BLaER1 treated with 17β-estradiol and CSF1 and Interleukin-3, amounts not matched to agents 10 nM and 100 nM (cell line): ENCODE measurements around the gene CEACAM6.
"Not testable (repeated sequence)": the region's sequence is repeated elsewhere in the genome, so short reads cannot be mapped to it uniquely, and the experiment has no call there.

Experiments
- H3K27ac ChIP-seq, 11 experiments: shearing (Covaris generic); formaldehyde crosslinking; 2 replicates each; pipeline ENCODE4 v1.8.1; 2022
- H3K27me3 ChIP-seq, 11 experiments: shearing (Covaris generic); formaldehyde crosslinking; 2 replicates each; pipeline ENCODE4 v1.8.1; 2022
- H3K36me3 ChIP-seq, 11 experiments: shearing (Covaris generic); formaldehyde crosslinking; 2 replicates each; pipeline ENCODE4 v1.8.1; 2022
- H3K4me1 ChIP-seq, 10 experiments: shearing (Covaris generic); formaldehyde crosslinking; 2 replicates each; pipeline ENCODE4 v1.8.1; 2022
- H3K4me2 ChIP-seq, 11 experiments: shearing (Covaris generic); formaldehyde crosslinking; 2 replicates each; pipeline ENCODE4 v1.8.1; 2022
- H3K4me3 ChIP-seq, 10 experiments: shearing (Covaris generic); formaldehyde crosslinking; 2 replicates each; pipeline ENCODE4 v1.8.1; 2022
- H3K9ac ChIP-seq, 11 experiments: shearing (Covaris generic); formaldehyde crosslinking; 2 replicates each; pipeline ENCODE4 v1.8.1; 2022
- H3K9me3 ChIP-seq, 11 experiments: shearing (Covaris generic); formaldehyde crosslinking; replicated peaks in 1 of 11; 2 replicates each; pipeline ENCODE4 v1.8.1; 2022
- H4K20me1 ChIP-seq, 11 experiments: shearing (Covaris generic); formaldehyde crosslinking; 2 replicates each; pipeline ENCODE4 v1.8.1; 2022
- Cebpa-rat ChIP-seq, 11 experiments: shearing (Covaris generic); IDR thresholded peaks; 2 replicates each; pipeline ENCODE4 v1.8.1; 2022

CEACAM6 gene

DNA sequence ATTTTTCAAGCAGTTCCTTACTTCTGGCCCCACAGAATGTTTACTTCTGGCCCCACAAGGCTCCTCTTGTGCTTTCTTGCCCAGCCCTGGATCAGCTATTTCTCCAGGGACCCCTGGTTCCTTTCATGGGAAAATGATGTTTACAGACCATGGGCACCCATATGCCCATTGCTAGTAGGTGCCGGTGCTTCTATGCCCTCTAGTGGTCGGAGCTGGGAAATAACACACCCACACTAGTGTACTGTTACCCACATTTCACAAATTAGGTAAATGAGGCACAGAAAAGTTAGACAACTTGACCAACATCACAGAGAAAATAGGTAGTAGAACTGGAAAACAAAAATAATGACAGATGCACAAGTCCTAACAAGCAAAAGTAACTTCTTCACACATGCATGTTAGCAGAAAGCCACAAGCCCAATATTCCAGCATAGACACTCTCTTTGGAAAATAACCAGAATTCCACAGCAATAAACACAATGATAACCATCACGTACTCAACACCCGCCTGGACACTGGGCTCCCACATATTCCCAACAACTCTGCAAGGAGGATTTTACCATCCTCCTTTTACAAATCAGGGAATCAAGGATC, 1.3 kb upstream of the CEACAM6 start:
- H3K9me3 ChIP-seq = no peaks in the 10 kb centered on the region
- H3K36me3 ChIP-seq = no peaks in the 10 kb centered on the region
- H3K4me3 ChIP-seq = no peak overlapping the region
- peak overlapping the region in 8 of 11 experiments; percentile 36 to 74 (median 59); a peak in 15 of 22 replicates for H3K4me2 ChIP-seq
- no peak for TF ChIP-seq Cebpa-rat (IDR thresholded peaks at IDR 0.05)
- H3K27me3 ChIP-seq = no peaks in the 10 kb centered on the region
- peaks cover 25 to 88% (median 78%) of the 10 kb centered on the region in 10 experiments for H3K4me1 ChIP-seq
- H3K27ac ChIP-seq = peak overlapping the region in 7 of 11 experiments; percentile 37 to 71 (median 64); a peak in 14 of 22 replicates
- H4K20me1 ChIP-seq = no peaks in the 10 kb centered on the region
- H3K9ac ChIP-seq = peak overlapping the region in 4 of 11 experiments; percentile 1 to 36 (median 31); a peak in 3 of 22 replicates

DNA sequence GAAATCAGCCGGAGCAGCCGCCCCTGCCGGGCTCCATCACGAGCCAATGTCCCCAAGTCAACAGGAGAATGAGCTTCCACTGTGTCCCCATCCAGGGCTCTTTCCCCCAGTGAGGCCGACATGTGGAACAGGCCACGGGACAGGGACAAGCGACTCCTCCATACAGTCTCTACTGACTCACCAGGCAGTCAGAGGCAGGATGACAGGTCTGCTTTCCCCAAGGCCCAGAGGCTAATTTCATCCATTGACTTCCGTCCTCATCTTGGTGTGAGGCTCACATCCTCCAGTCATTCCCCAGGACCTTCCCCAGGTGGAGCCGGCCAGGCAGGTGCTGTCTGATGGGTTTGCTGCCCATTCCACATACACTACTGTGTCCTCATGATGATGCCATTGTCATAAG, 3.5 kb downstream of the CEACAM6 start:
- H3K36me3 ChIP-seq = no peaks in the 10 kb centered on the region
- no peaks in the 10 kb centered on the region for H3K9me3 ChIP-seq
- peak overlapping the region in 2 of 11 experiments; percentile 11 to 13; a peak in 3 of 22 replicates for H3K9ac ChIP-seq
- TF ChIP-seq Cebpa-rat (IDR thresholded peaks at IDR 0.05) = no peak
- H4K20me1 ChIP-seq = no peaks in the 10 kb centered on the region
- peak overlapping the region; percentile 23 to 89 (median 71) for H3K4me2 ChIP-seq
- no peaks in the 10 kb centered on the region for H3K27me3 ChIP-seq
- peak overlapping the region in 1 of 10 experiments; percentile 43; a peak in 2 of 20 replicates for H3K4me3 ChIP-seq
- H3K27ac ChIP-seq = peak overlapping the region in 5 of 11 experiments; percentile 16 to 64 (median 60); a peak in 8 of 22 replicates
- peaks cover 29 to 61% (median 53%) of the 10 kb centered on the region in 10 experiments for H3K4me1 ChIP-seq

DNA sequence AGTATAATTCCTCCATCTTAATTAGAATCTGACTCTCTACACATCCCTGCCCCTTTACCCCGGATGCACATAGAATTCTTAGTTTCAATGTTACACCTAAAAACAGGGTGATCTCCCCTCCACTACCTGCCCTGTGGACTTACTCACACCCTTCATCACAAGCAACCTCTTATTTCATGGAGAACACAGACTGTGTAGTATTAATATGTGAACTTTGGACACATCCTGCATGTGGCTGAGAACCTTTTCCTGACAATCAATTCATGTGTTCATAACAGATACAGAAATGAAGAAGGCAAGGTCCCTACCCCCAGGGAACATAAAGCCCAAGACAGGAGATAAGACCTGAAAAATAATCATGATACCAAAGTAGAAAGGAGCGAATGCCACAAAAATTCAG, 11.8 kb downstream of the CEACAM6 start:
- no peak for TF ChIP-seq Cebpa-rat (IDR thresholded peaks at IDR 0.05)
- H3K4me3 ChIP-seq = no peak overlapping the region
- H4K20me1 ChIP-seq = no peaks in the 10 kb centered on the region
- no peak overlapping the region for H3K27ac ChIP-seq
- H3K4me1 ChIP-seq = peaks cover 0 to 2% (median 0%) of the 10 kb centered on the region in 10 experiments; a peak in 2 of 20 replicates
- no peaks in the 10 kb centered on the region for H3K27me3 ChIP-seq
- peaks cover 0 to 7% (median 5%) of the 10 kb centered on the region in 11 experiments; a peak in 10 of 22 replicates for H3K9me3 ChIP-seq
- no peaks in the 10 kb centered on the region for H3K36me3 ChIP-seq
- H3K4me2 ChIP-seq = no peak overlapping the region
- no peak overlapping the region for H3K9ac ChIP-seq

DNA sequence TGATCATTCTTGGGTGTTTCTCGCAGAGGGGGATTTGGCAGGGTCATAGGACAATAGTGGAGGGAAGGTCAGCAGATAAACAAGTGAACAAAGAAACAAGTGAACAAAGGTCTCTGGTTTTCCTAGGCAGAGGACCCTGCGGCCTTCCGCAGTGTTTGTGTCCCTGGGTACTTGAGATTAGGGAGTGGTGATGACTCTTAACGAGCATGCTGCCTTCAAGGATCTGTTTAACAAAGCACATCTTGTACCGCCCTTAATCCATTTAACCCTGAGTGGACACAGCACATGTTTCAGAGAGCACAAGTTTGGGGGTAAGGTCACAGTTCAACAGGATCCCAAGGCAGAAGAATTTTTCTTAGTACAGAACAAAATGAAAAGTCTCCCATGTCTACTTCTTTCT, 12.8 kb downstream of the CEACAM6 start:
- not testable (repeated sequence) for H3K4me3 ChIP-seq, H3K4me1 ChIP-seq, H3K4me2 ChIP-seq, H3K27me3 ChIP-seq, H3K9ac ChIP-seq, H3K27ac ChIP-seq, H4K20me1 ChIP-seq, H3K9me3 ChIP-seq, H3K36me3 ChIP-seq

DNA sequence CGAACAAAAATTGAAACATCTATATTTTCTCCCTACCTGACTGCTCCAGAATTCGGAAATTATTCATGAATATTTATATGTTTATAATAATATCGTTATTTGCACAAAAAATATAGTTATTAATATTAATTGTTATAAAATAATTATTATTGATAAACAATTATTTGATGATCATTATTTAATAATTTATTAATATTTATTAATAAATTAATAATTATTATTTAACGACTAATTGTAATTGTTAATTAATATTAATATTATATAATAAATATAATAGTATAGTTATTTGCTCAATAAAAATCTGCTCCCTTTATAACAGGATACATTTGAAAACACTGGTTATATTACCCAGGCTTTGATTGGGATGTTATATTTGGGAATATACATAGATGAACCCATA, 14.3 kb downstream of the CEACAM6 start:
- Histone ChIP-seq H3K27ac (no peak overlapping the region), H3K9ac (no peak overlapping the region), H3K4me2 (no peak overlapping the region), H3K9me3 (peaks cover 0 to 7% (median 5%) of the 10 kb centered on the region in 11 experiments; a peak in 10 of 22 replicates), H3K4me1 (peaks cover 7 to 20% (median 13%) of the 10 kb centered on the region in 10 experiments), H3K4me3 (no peak overlapping the region), H3K36me3 (no peaks in the 10 kb centered on the region), H3K27me3 (no peaks in the 10 kb centered on the region), H4K20me1 (no peaks in the 10 kb centered on the region)
- no peak for TF ChIP-seq Cebpa-rat (IDR thresholded peaks at IDR 0.05)

DNA sequence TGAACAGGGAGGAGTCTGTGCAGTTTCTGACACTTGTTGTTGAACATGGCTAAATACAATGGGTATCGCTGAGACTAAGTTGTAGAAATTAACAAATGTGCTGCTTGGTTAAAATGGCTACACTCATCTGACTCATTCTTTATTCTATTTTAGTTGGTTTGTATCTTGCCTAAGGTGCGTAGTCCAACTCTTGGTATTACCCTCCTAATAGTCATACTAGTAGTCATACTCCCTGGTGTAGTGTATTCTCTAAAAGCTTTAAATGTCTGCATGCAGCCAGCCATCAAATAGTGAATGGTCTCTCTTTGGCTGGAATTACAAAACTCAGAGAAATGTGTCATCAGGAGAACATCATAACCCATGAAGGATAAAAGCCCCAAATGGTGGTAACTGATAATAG, 16.1 kb downstream of the CEACAM6 start:
- no peaks in the 10 kb centered on the region for H3K27me3 ChIP-seq
- H3K27ac ChIP-seq = no peak overlapping the region

DNA sequence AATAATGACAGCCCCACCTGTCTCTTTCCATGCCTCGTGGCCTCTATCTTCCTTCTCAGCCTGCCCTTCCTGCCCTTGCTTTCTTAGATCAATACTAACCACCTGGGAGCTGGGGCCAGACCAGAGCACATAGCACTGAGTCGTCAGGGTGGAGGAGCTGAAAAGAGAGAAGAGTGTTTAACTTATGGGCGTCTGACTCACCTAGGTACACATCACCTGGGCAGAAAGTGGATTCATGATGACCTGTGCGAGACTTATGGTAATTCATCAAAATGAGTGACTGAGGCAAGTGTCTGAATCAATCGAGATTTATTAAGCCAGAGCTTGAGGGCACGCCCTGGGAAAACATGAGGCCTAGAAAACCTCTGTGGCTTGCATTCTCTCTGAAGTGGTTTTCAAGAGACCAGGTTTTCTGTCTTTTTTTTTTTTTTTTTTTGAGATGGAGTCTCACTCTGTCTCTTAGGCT, 19.2 kb downstream of the CEACAM6 start:
- Histone ChIP-seq H3K9me3 (no peaks in the 10 kb centered on the region; a peak in 1 of 22 replicates), H3K27me3 (no peaks in the 10 kb centered on the region), H3K36me3 (no peaks in the 10 kb centered on the region), H3K27ac (no peak overlapping the region), H3K9ac (no peak overlapping the region), H3K4me2 (peak overlapping the region; percentile 27 to 74 (median 62)), H3K4me3 (no peak overlapping the region), H3K4me1 (peaks cover 8 to 25% (median 18%) of the 10 kb centered on the region in 10 experiments), H4K20me1 (no peaks in the 10 kb centered on the region)
- TF ChIP-seq Cebpa-rat (IDR thresholded peaks at IDR 0.05) = no peak

More for the DNA sequence above, 16.1 kb downstream of the CEACAM6 start:
- no peak overlapping the region for H3K4me2 ChIP-seq
- H3K9me3 ChIP-seq = peaks cover 0 to 7% (median 5%) of the 10 kb centered on the region in 11 experiments; a peak in 10 of 22 replicates
- no peak overlapping the region for H3K4me3 ChIP-seq
- H3K4me1 ChIP-seq = peaks cover 8 to 25% (median 18%) of the 10 kb centered on the region in 10 experiments
- TF ChIP-seq Cebpa-rat (IDR thresholded peaks at IDR 0.05) = no peak
- H4K20me1 ChIP-seq = no peaks in the 10 kb centered on the region
- H3K9ac ChIP-seq = no peak overlapping the region
- H3K36me3 ChIP-seq = no peaks in the 10 kb centered on the region

DNA sequence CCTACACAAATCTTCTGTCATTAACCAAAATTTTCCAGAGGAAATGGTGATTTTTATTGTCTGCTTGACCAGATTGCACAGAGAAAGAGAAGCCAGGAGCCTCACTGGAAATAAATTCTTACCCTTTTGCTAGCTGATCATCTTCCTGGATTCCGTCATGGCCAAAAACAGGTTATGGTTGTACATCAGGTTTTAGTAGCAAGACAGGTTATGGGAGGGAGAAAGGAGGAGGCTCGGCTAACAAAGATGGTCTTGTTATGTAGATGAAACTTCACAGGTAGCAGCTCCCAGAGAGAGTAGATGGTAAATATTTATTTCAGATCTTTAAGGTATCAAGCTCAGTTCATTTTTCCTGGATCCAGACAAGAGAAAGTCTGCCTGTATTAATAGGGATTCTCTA, 21.4 kb downstream of the CEACAM6 start:
- no peak for TF ChIP-seq Cebpa-rat (IDR thresholded peaks at IDR 0.05)
- no peak overlapping the region for H3K9ac ChIP-seq
- no peak overlapping the region for H3K4me2 ChIP-seq
- no peak overlapping the region for H3K4me3 ChIP-seq
- H4K20me1 ChIP-seq = no peaks in the 10 kb centered on the region
- no peaks in the 10 kb centered on the region; a peak in 1 of 22 replicates for H3K9me3 ChIP-seq
- no peak overlapping the region for H3K27ac ChIP-seq
- peaks cover 8 to 42% (median 24%) of the 10 kb centered on the region in 10 experiments for H3K4me1 ChIP-seq
- H3K27me3 ChIP-seq = no peaks in the 10 kb centered on the region
- no peaks in the 10 kb centered on the region for H3K36me3 ChIP-seq

DNA sequence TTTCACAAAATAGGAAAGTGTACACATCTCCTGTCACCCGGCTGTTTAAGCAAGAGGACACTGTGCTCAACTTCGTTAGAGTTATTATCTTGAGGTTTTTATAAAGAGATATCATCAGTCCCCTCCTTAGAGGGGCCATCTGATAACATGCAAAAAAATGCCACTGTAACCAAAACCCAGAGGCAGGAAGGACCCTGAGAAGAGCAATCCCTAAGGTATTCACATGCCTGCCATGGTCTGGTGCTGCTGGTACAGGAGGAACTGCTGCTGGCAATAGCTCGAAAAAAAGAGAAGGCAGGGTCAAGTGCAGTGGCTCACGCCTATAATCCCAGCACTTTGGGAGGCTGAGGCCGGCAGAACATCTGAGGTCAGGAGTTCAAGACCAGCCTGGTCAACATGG, 28.3 kb downstream of the CEACAM6 start:
- no peaks in the 10 kb centered on the region for H4K20me1 ChIP-seq
- H3K27ac ChIP-seq = peak overlapping the region in 10 of 11 experiments; percentile 33 to 98 (median 92); a peak in 19 of 22 replicates
- no peak for TF ChIP-seq Cebpa-rat (IDR thresholded peaks at IDR 0.05)
- H3K9ac ChIP-seq = peak overlapping the region in 9 of 11 experiments; percentile 13 to 88 (median 84); a peak in 17 of 22 replicates
- H3K4me1 ChIP-seq = peaks cover 47 to 83% (median 65%) of the 10 kb centered on the region in 10 experiments
- peak overlapping the region; percentile 80 to 95 (median 87); a peak in 20 of 22 replicates for H3K4me2 ChIP-seq
- no peaks in the 10 kb centered on the region; a peak in 1 of 22 replicates for H3K9me3 ChIP-seq
- no peaks in the 10 kb centered on the region for H3K27me3 ChIP-seq
- H3K36me3 ChIP-seq = no peaks in the 10 kb centered on the region
- no peak overlapping the region; a peak in 2 of 20 replicates for H3K4me3 ChIP-seq
